ENCODE results near the gene SRSF12. TPM values are rescaled to one million over a fixed set of nuclear protein-coding genes. Genes with fewer than 3 reads are reported as not detected.
"Not testable (repeated sequence)": the region's sequence is repeated elsewhere in the genome, so short reads cannot be mapped to it uniquely, and the experiment has no call there.

SRSF12 gene
- total RNA-seq, 2 experiments from 2014 or later = 0.15 TPM; not detected in 1

DNA sequence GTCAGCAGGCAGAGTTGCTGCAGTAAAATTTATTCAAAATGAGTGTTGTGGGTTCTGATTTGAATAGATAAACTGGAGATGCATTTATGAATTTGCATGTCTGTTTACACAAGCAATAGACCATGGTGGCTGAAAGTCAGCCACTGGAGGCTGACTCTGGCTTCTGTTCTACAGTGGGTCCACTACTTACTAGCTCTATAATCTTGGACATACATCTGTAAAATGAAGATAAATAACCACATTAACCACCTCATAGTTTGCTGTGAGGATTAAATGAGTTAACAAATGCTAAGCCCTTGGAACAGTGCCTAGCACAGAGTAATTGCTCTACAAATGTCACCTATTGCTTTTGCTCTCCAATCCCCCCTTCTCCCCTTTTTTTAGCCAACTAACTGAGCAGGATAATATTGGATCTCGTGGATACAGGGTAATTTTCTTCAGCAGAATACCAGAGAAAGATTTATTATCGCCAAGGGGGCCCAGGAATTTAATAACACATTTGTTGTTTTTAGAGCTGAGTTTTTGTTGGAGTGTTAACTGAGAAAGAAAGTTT lies 26.6 kb upstream of the SRSF12 start:
- intact Hi-C loops (cut with micrococcal nuclease) = loop anchor here (2.0 kb wide), 2 partner anchors 28 to 208 kb away; partner anchors contain the start of gene UBE2J1
- H3K9me3 Mint-ChIP-seq = no peaks in the 10 kb centered on the region
- CTCF ChIA-PET = interaction anchor here (0.6 to 2.6 kb wide), 10 partner anchors 18 to 228 kb away, joined by 3 to 16 read pairs (median 4); no protein-coding TSS in a partner anchor
- H3K4me1 Mint-ChIP-seq (ENCODE audit: low read depth) = peaks cover 27% of the 10 kb centered on the region
- no peak overlapping the region for H3K27ac Mint-ChIP-seq
- H3K27me3 Mint-ChIP-seq (ENCODE audit: low read depth) = no peaks in the 10 kb centered on the region
- no peak for DNase-seq
- H3K4me3 Mint-ChIP-seq = no peak overlapping the region
- peaks cover 9% of the 10 kb centered on the region for H3K36me3 Mint-ChIP-seq (ENCODE audit: low read depth)

DNA sequence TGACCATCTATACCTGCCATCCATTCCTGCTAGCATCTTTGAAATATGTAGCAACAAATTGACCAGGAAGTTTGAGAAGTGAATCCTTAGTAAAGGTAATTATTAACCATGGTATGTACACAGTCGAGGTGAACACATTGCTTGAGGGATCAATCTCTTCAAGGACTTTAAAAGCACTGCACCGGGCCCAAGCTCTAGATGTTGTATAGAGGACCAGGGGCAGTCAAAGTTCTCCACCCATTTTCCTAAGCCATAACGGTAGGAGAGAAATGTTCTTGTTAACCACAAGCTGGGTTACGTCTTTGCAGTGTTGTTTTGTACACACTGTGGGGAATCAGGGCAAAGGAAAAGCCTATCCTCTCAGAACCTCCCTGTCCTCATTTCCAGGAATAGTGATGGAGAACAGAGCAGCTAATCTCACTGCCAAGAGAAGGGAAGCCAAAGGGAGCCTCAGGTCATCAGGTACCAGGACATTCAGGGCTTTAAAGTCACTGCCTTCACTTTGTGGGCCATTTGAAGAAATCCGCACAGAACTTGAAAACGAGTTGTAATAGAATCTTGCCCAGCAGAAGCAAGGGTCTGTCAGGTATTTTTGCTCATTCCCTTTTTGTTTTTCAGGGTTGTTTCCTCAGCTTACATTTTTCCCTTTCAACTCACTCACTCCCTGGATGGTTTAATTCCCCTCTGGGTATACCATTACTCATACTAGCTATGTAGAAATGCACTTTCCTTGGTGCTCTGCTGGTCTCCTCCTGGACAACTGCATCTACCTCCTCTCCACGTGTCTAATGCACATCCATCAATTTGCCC lies 22.7 kb upstream of the SRSF12 start:
- Mint-ChIP-seq H3K27me3 (ENCODE audit: low read depth) (no peaks in the 10 kb centered on the region), H3K36me3 (ENCODE audit: low read depth) (no peaks in the 10 kb centered on the region), H3K27ac (no peak overlapping the region), H3K4me3 (no peak overlapping the region), H3K9me3 (no peaks in the 10 kb centered on the region), H3K4me1 (ENCODE audit: low read depth) (peaks cover 11% of the 10 kb centered on the region)
- DNase-seq = no peak
- intact Hi-C loops (cut with micrococcal nuclease) = no loop called here
- CTCF ChIA-PET = no interaction called here

DNA sequence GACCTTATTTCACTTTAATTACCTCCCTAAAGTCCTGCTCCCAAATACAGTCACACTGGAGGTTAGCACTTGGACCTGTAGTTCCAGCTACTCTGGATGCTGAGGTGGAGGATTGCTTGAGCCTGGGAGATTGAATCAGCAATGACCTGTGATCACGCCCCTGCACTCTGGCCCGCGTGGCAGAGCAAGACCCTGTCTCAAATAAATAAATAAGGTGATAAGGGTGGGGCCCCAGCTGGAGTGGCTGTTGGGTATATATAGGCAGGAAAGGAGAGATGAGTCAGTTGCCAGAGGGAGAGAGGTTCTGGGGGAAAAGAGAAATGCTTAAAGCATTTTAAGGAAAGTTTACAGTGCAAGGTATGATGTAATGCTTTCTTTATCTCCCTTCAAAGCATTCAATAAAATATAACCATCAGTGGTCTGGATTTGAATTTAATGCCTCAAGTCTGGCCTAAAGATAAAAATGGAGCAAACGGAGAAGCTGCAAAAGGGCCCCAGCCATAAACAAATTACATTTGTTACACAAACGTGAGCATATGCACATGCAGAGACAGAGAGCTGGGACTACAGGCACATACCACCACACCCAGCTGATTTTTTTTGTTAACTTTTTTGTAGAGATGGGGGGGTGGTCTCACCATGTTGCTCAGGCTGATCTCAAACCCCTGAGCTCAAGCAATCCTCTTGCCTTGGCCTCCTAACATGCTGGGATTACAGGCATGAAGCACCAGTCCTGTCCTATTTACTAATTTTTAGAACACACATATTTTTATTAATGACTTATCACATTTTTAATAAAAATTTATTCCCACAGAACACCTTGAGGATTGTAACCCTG lies 21.9 kb upstream of the SRSF12 start:
- no peak for DNase-seq
- Mint-ChIP-seq H3K27ac (no peak overlapping the region), H3K27me3 (ENCODE audit: low read depth) (no peaks in the 10 kb centered on the region), H3K4me3 (no peak overlapping the region), H3K4me1 (ENCODE audit: low read depth) (peaks cover 8% of the 10 kb centered on the region), H3K9me3 (no peaks in the 10 kb centered on the region), H3K36me3 (ENCODE audit: low read depth) (no peaks in the 10 kb centered on the region)
- CTCF ChIA-PET = no interaction called here
- intact Hi-C loops (cut with micrococcal nuclease) = no loop called here

- Mint-ChIP-seq H3K36me3 (ENCODE audit: low read depth) (no peaks in the 10 kb centered on the region), H3K4me1 (ENCODE audit: low read depth) (no peaks in the 10 kb centered on the region), H3K27me3 (ENCODE audit: low read depth) (no peaks in the 10 kb centered on the region), H3K9me3 (no peaks in the 10 kb centered on the region), H3K4me3 (no peak overlapping the region), H3K27ac (no peak overlapping the region)
- no peak for DNase-seq
- intact Hi-C loops (cut with micrococcal nuclease) = no loop called here
- CTCF ChIA-PET = no interaction called here
Observed at GRCh38 chr6:89138173-89138572, 20.3 kb upstream of the SRSF12 start.

GRCh38 chr6:89134723-89135122 lies 16.9 kb upstream of the SRSF12 start:
- Mint-ChIP-seq H3K9me3 (no peaks in the 10 kb centered on the region), H3K4me1 (ENCODE audit: low read depth) (no peaks in the 10 kb centered on the region), H3K27me3 (ENCODE audit: low read depth) (no peaks in the 10 kb centered on the region), H3K4me3 (no peak overlapping the region), H3K27ac (no peak overlapping the region), H3K36me3 (ENCODE audit: low read depth) (no peaks in the 10 kb centered on the region)
- intact Hi-C loops (cut with micrococcal nuclease) = no loop called here
- no peak for DNase-seq
- CTCF ChIA-PET = interaction anchor here (1.1 kb wide), 1 partner anchor 14 kb away, joined by 3 read pairs; no protein-coding TSS in a partner anchor

- H3K4me3 Mint-ChIP-seq = no peak overlapping the region
- no peaks in the 10 kb centered on the region for H3K27me3 Mint-ChIP-seq (ENCODE audit: low read depth)
- CTCF ChIA-PET = interaction anchor here (1.1 kb wide), 1 partner anchor 13 kb away, joined by 3 read pairs; no protein-coding TSS in a partner anchor
- DNase-seq = no peak
- H3K36me3 Mint-ChIP-seq (ENCODE audit: low read depth) = no peaks in the 10 kb centered on the region
- intact Hi-C loops (cut with micrococcal nuclease) = no loop called here
- H3K9me3 Mint-ChIP-seq = no peaks in the 10 kb centered on the region
- no peaks in the 10 kb centered on the region for H3K4me1 Mint-ChIP-seq (ENCODE audit: low read depth)
- no peak overlapping the region for H3K27ac Mint-ChIP-seq
Observed at GRCh38 chr6:89133981-89134380, 16.1 kb upstream of the SRSF12 start.

DNA sequence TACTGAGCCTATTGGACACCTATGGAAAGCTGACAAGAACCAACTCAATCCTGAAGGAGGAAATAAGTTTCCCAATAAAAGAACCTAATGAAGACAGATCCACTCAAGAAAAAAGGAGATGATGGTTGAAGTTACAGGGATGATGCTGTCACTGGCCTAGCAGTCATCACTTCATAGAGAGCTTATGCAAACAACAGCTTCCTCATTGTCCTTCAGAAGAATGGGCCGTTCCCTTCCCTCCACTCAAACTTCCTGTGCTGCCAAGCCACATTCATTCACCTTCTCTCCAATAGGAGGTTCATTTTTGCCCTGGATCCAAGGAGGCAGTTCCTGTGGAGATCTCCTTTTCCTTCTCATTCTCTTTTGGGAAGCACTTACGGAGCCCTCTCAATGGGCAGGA lies 14.2 kb upstream of the SRSF12 start:
- no peak for DNase-seq
- Mint-ChIP-seq H3K27ac (no peak overlapping the region), H3K36me3 (ENCODE audit: low read depth) (peaks cover 3% of the 10 kb centered on the region), H3K9me3 (peaks cover 5% of the 10 kb centered on the region), H3K4me3 (no peak overlapping the region), H3K4me1 (ENCODE audit: low read depth) (no peaks in the 10 kb centered on the region), H3K27me3 (ENCODE audit: low read depth) (no peaks in the 10 kb centered on the region)
- CTCF ChIA-PET = no interaction called here
- intact Hi-C loops (cut with micrococcal nuclease) = no loop called here

GRCh38 chr6:89131599-89131998 lies 13.7 kb upstream of the SRSF12 start:
- peaks cover 6% of the 10 kb centered on the region for H3K9me3 Mint-ChIP-seq
- H3K27ac Mint-ChIP-seq = no peak overlapping the region
- intact Hi-C loops (cut with micrococcal nuclease) = no loop called here
- peaks cover 3% of the 10 kb centered on the region for H3K36me3 Mint-ChIP-seq (ENCODE audit: low read depth)
- no peak for DNase-seq
- no peaks in the 10 kb centered on the region for H3K27me3 Mint-ChIP-seq (ENCODE audit: low read depth)
- no peak overlapping the region for H3K4me3 Mint-ChIP-seq
- H3K4me1 Mint-ChIP-seq (ENCODE audit: low read depth) = no peaks in the 10 kb centered on the region
- CTCF ChIA-PET = interaction anchor here (0.8 kb wide), 1 partner anchor 148 kb away, joined by 3 read pairs; no protein-coding TSS in a partner anchor

- CTCF ChIA-PET, DNase-seq: not testable (repeated sequence)
- intact Hi-C loops (cut with micrococcal nuclease) = loop anchor here (10.0 kb wide), 1 partner anchor 487 kb away; no protein-coding TSS in a partner anchor
Observed at GRCh38 chr6:89128256-89128671, 10.4 kb upstream of the SRSF12 start.

DNA sequence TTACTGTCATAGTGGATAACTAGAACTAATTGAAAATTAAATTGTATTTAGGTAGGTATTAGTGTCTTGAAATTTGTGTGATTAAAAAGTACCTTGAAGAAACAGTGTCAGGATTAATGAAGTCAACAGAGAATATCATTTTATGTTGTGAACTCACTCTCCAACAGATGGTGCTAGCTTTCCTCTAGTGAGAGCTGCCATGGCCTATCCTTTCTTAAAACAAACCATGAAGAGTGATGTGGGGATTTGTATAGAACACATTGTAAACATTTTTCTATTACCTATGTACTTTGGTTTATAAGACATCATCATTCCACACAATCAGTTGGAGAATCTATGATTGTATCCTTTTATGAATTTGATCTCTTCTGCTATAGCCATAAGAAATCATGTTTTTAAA lies 4.8 kb upstream of the SRSF12 start:
- Mint-ChIP-seq H3K36me3 (ENCODE audit: low read depth) (no peaks in the 10 kb centered on the region), H3K4me3 (no peak overlapping the region), H3K27me3 (ENCODE audit: low read depth) (no peaks in the 10 kb centered on the region), H3K27ac (no peak overlapping the region), H3K9me3 (peaks cover 1% of the 10 kb centered on the region), H3K4me1 (ENCODE audit: low read depth) (no peaks in the 10 kb centered on the region)
- CTCF ChIA-PET = interaction anchor here (0.9 to 2.8 kb wide), 5 partner anchors 23 to 140 kb away, joined by 4 to 12 read pairs (median 4); partner anchors contain the start of gene PM20D2
- intact Hi-C loops (cut with micrococcal nuclease) = loop anchor here (1.0 to 10.0 kb wide), 4 partner anchors 120 to 492 kb away; no protein-coding TSS in a partner anchor
- peak; percentile 21 for DNase-seq

More at GRCh38 chr6:89128256-89128671, 10.4 kb upstream of the SRSF12 start:
- not testable (repeated sequence) for H3K4me1 Mint-ChIP-seq (ENCODE audit: low read depth); H3K27ac Mint-ChIP-seq; H3K27me3 Mint-ChIP-seq (ENCODE audit: low read depth); H3K4me3 Mint-ChIP-seq; H3K36me3 Mint-ChIP-seq (ENCODE audit: low read depth); H3K9me3 Mint-ChIP-seq

DNA sequence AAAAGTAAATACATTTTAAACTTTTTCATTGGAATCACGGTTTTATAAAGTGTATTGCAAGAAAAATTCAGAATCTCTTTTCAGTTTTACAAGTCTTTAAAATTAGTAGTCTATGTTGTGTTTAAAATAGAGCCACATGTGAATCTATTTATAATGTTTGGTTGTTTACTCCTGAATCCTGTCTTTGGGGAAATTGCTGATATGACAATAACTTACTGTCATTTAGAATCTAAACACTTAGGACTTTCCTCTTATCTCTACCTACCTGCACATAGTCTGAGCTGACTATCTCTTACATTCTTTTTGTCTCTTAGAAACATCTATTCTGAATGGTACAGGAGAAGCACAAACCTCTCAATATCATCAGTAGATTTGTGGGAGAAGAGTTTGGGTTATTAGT lies 4.1 kb upstream of the SRSF12 start:
- DNase-seq = no peak
- H3K9me3 Mint-ChIP-seq = peaks cover under 1% of the 10 kb centered on the region
- no peak overlapping the region for H3K4me3 Mint-ChIP-seq
- CTCF ChIA-PET = interaction anchor here (0.9 to 2.8 kb wide), 4 partner anchors 24 to 139 kb away, joined by 4 to 12 read pairs (median 4); partner anchors contain the start of gene PM20D2
- no peak overlapping the region for H3K27ac Mint-ChIP-seq
- intact Hi-C loops (cut with micrococcal nuclease) = loop anchor here (1.0 to 10.0 kb wide), 4 partner anchors 120 to 493 kb away; no protein-coding TSS in a partner anchor
- H3K36me3 Mint-ChIP-seq (ENCODE audit: low read depth) = no peaks in the 10 kb centered on the region
- peaks cover 3% of the 10 kb centered on the region for H3K4me1 Mint-ChIP-seq (ENCODE audit: low read depth)
- peaks cover 3% of the 10 kb centered on the region for H3K27me3 Mint-ChIP-seq (ENCODE audit: low read depth)

GRCh38 chr6:89120371-89120770 lies 2.5 kb upstream of the SRSF12 start:
- Mint-ChIP-seq H3K9me3 (no peaks in the 10 kb centered on the region), H3K4me3 (no peak overlapping the region), H3K27ac (no peak overlapping the region), H3K4me1 (ENCODE audit: low read depth) (peaks cover 5% of the 10 kb centered on the region), H3K36me3 (ENCODE audit: low read depth) (no peaks in the 10 kb centered on the region), H3K27me3 (ENCODE audit: low read depth) (peaks cover 5% of the 10 kb centered on the region)
- CTCF ChIA-PET = interaction anchor here (1.0 to 1.1 kb wide), 2 partner anchors 14 to 123 kb away, joined by 3 to 4 read pairs; no protein-coding TSS in a partner anchor
- no peak for DNase-seq
- intact Hi-C loops (cut with micrococcal nuclease) = loop anchor here (5.0 to 10.0 kb wide), 2 partner anchors 247 to 494 kb away; no protein-coding TSS in a partner anchor

Data from activated naive CD4-positive, alpha-beta T cell treated with anti-CD3 and anti-CD28 coated beads for 36 hours (primary cell).